ENCODE results near the gene SDR39U1. TPM values are rescaled to one million over a fixed set of nuclear protein-coding genes. Genes with fewer than 3 reads are reported as not detected.

SDR39U1 gene
- total RNA-seq, 1 experiment from 2014 or later = 56.7 TPM

GRCh38 chr14:24406416-24406815 lies 36.2 kb downstream of the SDR39U1 start:
- no peak overlapping the region for H3K4me3 Mint-ChIP-seq
- H3K9me3 Mint-ChIP-seq = no peaks in the 10 kb centered on the region
- no peak for DNase-seq (ENCODE audit: low spot score)
- peaks cover 25% of the 10 kb centered on the region for H3K4me1 Mint-ChIP-seq
- ATAC-seq = no peak
- no peak overlapping the region for H3K27ac Mint-ChIP-seq
- no peaks in the 10 kb centered on the region for H3K36me3 Mint-ChIP-seq
- POLR2A ChIA-PET = interaction anchor here (0.5 to 1.3 kb wide), 3 partner anchors 25 to 37 kb away, joined by 3 read pairs; no protein-coding TSS in a partner anchor
- no peaks in the 10 kb centered on the region for H3K27me3 Mint-ChIP-seq (ENCODE audit: low read depth)
- CTCF ChIA-PET = interaction anchor here (0.5 to 1.8 kb wide), 9 partner anchors 21 to 121 kb away, joined by 3 to 8 read pairs (median 4); partner anchors contain the start of genes CIDEB and KHNYN
- TF ChIP-seq ZNF121 (CRISPR knock-in tag; IDR thresholded peaks at IDR 0.05) = no peak
- TF ChIP-seq ATF6 (CRISPR knock-in tag; IDR thresholded peaks at IDR 0.05) = no peak
- TF ChIP-seq GABPB1 (CRISPR knock-in tag; IDR thresholded peaks at IDR 0.05) = no peak
- TF ChIP-seq IRF2 (CRISPR knock-in tag; IDR thresholded peaks at IDR 0.05; ENCODE audit: borderline replicate concordance, low read depth) = no peak
- TF ChIP-seq GTF2I (CRISPR knock-in tag; conservative IDR thresholded peaks at IDR 0.05) = no peak
- TF ChIP-seq ZNF219 (CRISPR knock-in tag; IDR thresholded peaks at IDR 0.05; ENCODE audit: borderline replicate concordance) = no peak
- TF ChIP-seq NR2C2 (CRISPR knock-in tag; IDR thresholded peaks at IDR 0.05) = no peak
- no peak for TF ChIP-seq ATF3 (CRISPR knock-in tag; conservative IDR thresholded peaks at IDR 0.05)
- no peak; the same call in 1 of the 2 replicates for TF ChIP-seq HMGA2 (CRISPR knock-in tag; IDR thresholded peaks at IDR 0.05)
- TF ChIP-seq JUN (CRISPR knock-in tag; IDR thresholded peaks at IDR 0.05) = no peak
- TF ChIP-seq MYBL2 (CRISPR knock-in tag; IDR thresholded peaks at IDR 0.05) = no peak
- TF ChIP-seq FOXP1 (CRISPR knock-in tag; IDR thresholded peaks at IDR 0.05; ENCODE audit: borderline replicate concordance) = no peak
- no peak for TF ChIP-seq NFATC4 (CRISPR knock-in tag; IDR thresholded peaks at IDR 0.05)
- no peak for TF ChIP-seq ELF4 (CRISPR knock-in tag; IDR thresholded peaks at IDR 0.05; ENCODE audit: low read depth)
- TF ChIP-seq USF2 (CRISPR knock-in tag; IDR thresholded peaks at IDR 0.05) = no peak
- TF ChIP-seq ERG (CRISPR knock-in tag; IDR thresholded peaks at IDR 0.05) = no peak
- no peak for TF ChIP-seq ZNF425 (CRISPR knock-in tag; conservative IDR thresholded peaks at IDR 0.05)

- Mint-ChIP-seq H3K4me3 (no peak overlapping the region), H3K9me3 (no peaks in the 10 kb centered on the region), H3K27ac (no peak overlapping the region), H3K36me3 (no peaks in the 10 kb centered on the region), H3K27me3 (ENCODE audit: low read depth) (peaks cover 3% of the 10 kb centered on the region), H3K4me1 (peaks cover 30% of the 10 kb centered on the region)
- ChIA-PET CTCF (interaction anchor here (1.2 to 1.8 kb wide), 4 partner anchors 27 to 73 kb away, joined by 4 to 14 read pairs (median 6); no protein-coding TSS in a partner anchor), POLR2A (no interaction called here)
- no peak for ATAC-seq
- TF ChIP-seq ZSCAN18 (CRISPR knock-in tag; IDR thresholded peaks at IDR 0.05) = no peak
- no peak for TF ChIP-seq ZNF416 (CRISPR knock-in tag; IDR thresholded peaks at IDR 0.05)
- TF ChIP-seq AFF4 (CRISPR knock-in tag; IDR thresholded peaks at IDR 0.05; ENCODE audit: borderline replicate concordance) = no peak
- no peak for TF ChIP-seq ZNF263 (CRISPR knock-in tag; IDR thresholded peaks at IDR 0.05; ENCODE audit: low read depth)
- TF ChIP-seq MYBL2 (CRISPR knock-in tag; IDR thresholded peaks at IDR 0.05) = no peak
- DNase-seq (ENCODE audit: low spot score) = no peak
Observed at GRCh38 chr14:24404814-24405213, 37.8 kb downstream of the SDR39U1 start.

Measured in WTC11 (cell line).